Stimulated activated CD8-positive, alpha-beta memory T cell treated with anti-CD3 and anti-CD28 coated beads, Interleukin-12 subunit alpha, Interleukin-12 subunit beta, amount 100 ng/mL, for 24 hours (primary cell): ENCODE data around the gene PCDHB8.
"Not testable (repeated sequence)": the region's sequence is repeated elsewhere in the genome, so short reads cannot be mapped to it uniquely, and the experiment has no call there.

Experiments used
- DNase-seq: peaks from one replicate; pipeline ENCODE4 v3.0.0-alpha.2; 2020; ENCODE audit errors: extremely low read depth

Gene PCDHB8

GRCh38 chr5:141184117-141184855 lies 6.7 kb downstream of the PCDHB8 start:
- DNase-seq = not testable (repeated sequence)

GRCh38 chr5:141186897-141187512 lies 9.4 kb downstream of the PCDHB8 start, which contains the start of gene PCDHB9:
Gene PCDHB9, plus strand, starts transcription at chr5:141187161. Its CDS starts 158 bp downstream, at chr5:141187319.
- no peak for DNase-seq

GRCh38 chr5:141188682-141189081 lies 11.1 kb downstream of the PCDHB8 start:
- DNase-seq = not testable (repeated sequence)

GRCh38 chr5:141189131-141189530 lies 11.5 kb downstream of the PCDHB8 start:
- DNase-seq = not testable (repeated sequence)

GRCh38 chr5:141192110-141192725 lies 14.6 kb downstream of the PCDHB8 start, which contains the start of gene PCDHB10:
Gene PCDHB10, plus strand, starts transcription at chr5:141192353. Its CDS starts 200 bp downstream, at chr5:141192553.
- no peak for DNase-seq

GRCh38 chr5:141194332-141194731 lies 16.7 kb downstream of the PCDHB8 start:
- not testable (repeated sequence) for DNase-seq

- DNase-seq = no peak
These were observed 18.8 kb downstream of the PCDHB8 start for GRCh38 chr5:141196363-141196762.

- DNase-seq = no peak
These were observed 22.0 kb downstream of the PCDHB8 start, which contains the start of gene PCDHB11 for GRCh38 chr5:141199359-141200235. Gene PCDHB11, plus strand, starts transcription at chr5:141199627. Its CDS starts 148 bp downstream, at chr5:141199775.

GRCh38 chr5:141201126-141201525 lies 23.5 kb downstream of the PCDHB8 start:
- not testable (repeated sequence) for DNase-seq

GRCh38 chr5:141201646-141202045 lies 24.1 kb downstream of the PCDHB8 start:
- DNase-seq = not testable (repeated sequence)

- DNase-seq = no peak
These were observed 30.9 kb downstream of the PCDHB8 start, which contains the start of gene PCDHB12 for GRCh38 chr5:141208478-141208877. Gene PCDHB12, plus strand, starts transcription at chr5:141208719. Its CDS starts 189 bp downstream, at chr5:141208908.

- not testable (repeated sequence) for DNase-seq
These were observed 32.7 kb downstream of the PCDHB8 start for GRCh38 chr5:141210281-141210680.

GRCh38 chr5:141210849-141211248 lies 33.3 kb downstream of the PCDHB8 start:
- DNase-seq = not testable (repeated sequence)

GRCh38 chr5:141213656-141214339 lies 36.2 kb downstream of the PCDHB8 start, which contains the start of gene PCDHB13:
Gene PCDHB13, plus strand, starts transcription at chr5:141213919. Its CDS starts 205 bp downstream, at chr5:141214124.
- not testable (repeated sequence) for DNase-seq

- DNase-seq = not testable (repeated sequence)
These were observed 37.0 kb downstream of the PCDHB8 start for GRCh38 chr5:141214583-141214982.

GRCh38 chr5:141215504-141215903 lies 37.9 kb downstream of the PCDHB8 start:
- not testable (repeated sequence) for DNase-seq

GRCh38 chr5:141216035-141216434 lies 38.4 kb downstream of the PCDHB8 start:
- DNase-seq = not testable (repeated sequence)

GRCh38 chr5:141223112-141223783 lies 45.7 kb downstream of the PCDHB8 start, which contains the start of gene PCDHB14:
Gene PCDHB14, plus strand, starts transcription at chr5:141223343. Its CDS starts 163 bp downstream, at chr5:141223506.
- no peak for DNase-seq

GRCh38 chr5:141224844-141225243 lies 47.3 kb downstream of the PCDHB8 start:
- not testable (repeated sequence) for DNase-seq

GRCh38 chr5:141225421-141225820 lies 47.8 kb downstream of the PCDHB8 start:
- DNase-seq = not testable (repeated sequence)
